Muscle of arm (tissue), 12 donors: Measurements from ENCODE around the gene LMAN1. TPM values are rescaled to one million over a fixed set of nuclear protein-coding genes. Genes with fewer than 3 reads are reported as not detected.

Experiments
- DNase-seq: peaks from one replicate; pipeline ENCODE4 v3.0.0-alpha.2; 2013
- polyA plus RNA-seq, 12 donors: library from polyadenylated mRNA; unstranded; fragments of 120-200 nt; gene quantifications; one replicate each; pipeline ENCODE4 v1.2.1, GENCODE V29; 2013; ENCODE audit not compliant: insufficient read length in 12 of 12

Gene LMAN1
- polyA plus RNA-seq, 12 donors, result 57.4 to 98.4 (median 82.1) TPM; not detected in 1

- no peak for DNase-seq
These were observed 47.4 kb downstream of the LMAN1 start for GRCh38 chr18:59311631-59312030.

- DNase-seq, result no peak
These were observed 50.2 kb downstream of the LMAN1 start for GRCh38 chr18:59308938-59309260.

- peak; percentile 80 for DNase-seq
These were observed 50.7 kb downstream of the LMAN1 start for GRCh38 chr18:59308248-59308937.

GRCh38 chr18:59306640-59307039 lies 52.4 kb downstream of the LMAN1 start:
- DNase-seq, result no peak

DNA sequence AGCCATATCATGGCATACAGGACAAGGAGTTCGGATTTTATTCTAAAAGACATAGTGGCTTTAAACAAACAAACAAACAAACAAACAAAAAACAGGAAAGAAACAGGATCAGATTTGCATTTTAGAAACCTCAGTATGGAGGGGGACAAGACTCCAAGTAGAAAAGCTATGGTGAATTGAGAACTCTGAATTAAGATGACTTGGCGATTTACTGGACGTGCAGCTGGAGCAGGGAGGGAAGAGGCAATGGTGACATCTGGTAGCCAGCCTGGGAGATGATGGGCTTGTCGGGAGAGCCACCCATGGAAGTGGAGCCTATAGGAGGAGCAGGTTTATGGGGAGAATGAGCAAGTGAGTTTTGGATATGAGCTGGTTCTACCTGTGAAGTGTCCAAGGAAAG lies 53.8 kb downstream of the LMAN1 start:
- no peak for DNase-seq

DNA sequence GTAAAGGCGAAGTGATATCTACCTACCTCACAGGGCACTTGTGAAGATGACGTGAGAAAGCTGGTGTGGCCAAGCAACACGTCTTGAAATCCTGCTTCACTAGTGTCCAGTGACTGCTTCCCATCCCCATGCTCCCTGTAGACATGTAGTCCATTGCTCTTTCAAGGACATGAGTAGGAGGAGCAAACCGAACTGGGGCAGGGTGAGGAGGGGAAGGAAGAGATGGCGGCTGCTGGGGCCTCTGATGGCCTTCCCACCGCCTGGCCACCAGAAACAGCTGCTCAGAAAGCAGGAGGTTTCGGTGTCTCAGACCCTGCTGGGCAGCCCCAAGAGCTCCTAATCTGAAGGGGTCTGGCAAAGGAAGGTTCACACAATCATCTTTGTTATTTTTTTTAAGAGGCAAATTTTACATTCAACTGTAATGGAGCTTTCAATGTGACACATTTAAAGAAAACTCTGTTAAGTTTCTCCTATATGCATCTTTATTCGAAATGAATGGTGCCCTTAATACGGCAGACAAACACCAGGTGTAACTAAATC lies 55.3 kb downstream of the LMAN1 start:
- no peak for DNase-seq

GRCh38 chr18:59303006-59303405 lies 56.1 kb downstream of the LMAN1 start:
- no peak for DNase-seq

- DNase-seq, result no peak
These were observed 57.1 kb downstream of the LMAN1 start for GRCh38 chr18:59301929-59302328.

DNA sequence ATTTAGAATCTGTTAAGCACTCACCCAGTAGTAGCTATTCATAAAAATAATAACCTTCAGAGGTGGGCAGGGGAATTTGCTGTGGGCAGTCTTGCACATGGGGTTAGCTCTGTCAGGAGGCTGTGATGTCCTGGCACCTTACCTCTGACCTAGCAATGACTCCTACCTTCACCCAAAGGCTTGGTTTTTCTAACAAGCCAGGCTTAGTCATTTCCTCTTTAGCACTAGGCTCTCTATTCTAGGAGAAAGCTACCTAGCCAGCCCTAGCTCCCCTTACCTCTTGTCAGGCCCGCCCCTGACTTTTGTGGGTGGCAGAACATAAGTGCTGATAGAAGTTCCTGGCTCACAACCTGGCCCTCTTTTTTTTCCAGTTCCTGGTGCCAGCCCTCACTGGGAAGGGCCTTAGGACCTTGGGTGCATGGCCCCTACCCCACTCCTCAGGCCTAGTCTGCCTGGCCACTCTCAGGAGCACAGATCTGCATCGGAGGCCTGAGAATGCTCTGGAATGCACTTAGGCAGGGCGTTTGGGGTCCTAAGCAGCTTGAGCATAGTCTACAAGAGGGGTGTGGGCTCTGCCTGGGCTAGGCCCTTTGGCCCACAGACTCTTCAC lies 58.3 kb downstream of the LMAN1 start:
- no peak for DNase-seq

DNA sequence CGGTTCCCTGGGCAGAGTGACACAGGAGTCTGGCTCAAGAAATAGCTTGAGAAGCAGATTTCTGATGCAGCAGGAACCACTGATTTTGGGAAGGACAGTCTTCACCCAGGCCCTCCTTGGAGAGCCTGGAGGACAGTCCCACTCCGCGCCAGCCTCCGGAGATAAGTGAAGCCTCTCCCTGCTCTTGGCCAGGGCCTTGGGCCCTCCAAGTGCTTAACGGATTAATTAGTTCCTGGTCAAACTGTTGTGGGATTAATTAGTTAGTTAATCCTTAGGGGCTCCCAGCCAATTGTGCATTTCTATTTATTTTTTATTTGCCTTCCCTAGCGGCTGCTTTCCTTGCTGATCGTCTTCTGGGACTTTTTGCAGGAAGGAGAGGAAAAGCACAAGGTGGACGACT lies 60.2 kb downstream of the LMAN1 start:
- DNase-seq, result no peak

DNA sequence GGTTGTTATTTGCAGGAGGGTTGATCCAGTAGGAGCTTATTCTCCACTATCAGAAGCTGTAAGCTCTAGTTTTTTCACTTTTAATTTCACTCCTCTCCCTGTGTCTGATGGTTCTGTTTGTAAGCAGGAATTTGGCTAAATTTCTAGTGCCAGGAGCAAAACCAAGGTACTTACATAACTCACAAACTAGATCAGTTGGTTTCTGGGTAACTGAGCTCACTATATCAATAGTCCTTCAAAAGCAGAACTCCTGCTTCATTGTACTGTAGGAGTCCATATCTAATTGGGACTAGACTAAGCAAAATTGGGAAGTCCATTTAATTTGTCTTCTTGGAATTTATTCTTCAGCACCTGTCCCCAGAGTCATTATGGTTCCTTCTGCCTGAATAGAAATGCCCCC lies 65.7 kb downstream of the LMAN1 start:
- no peak for DNase-seq

DNA sequence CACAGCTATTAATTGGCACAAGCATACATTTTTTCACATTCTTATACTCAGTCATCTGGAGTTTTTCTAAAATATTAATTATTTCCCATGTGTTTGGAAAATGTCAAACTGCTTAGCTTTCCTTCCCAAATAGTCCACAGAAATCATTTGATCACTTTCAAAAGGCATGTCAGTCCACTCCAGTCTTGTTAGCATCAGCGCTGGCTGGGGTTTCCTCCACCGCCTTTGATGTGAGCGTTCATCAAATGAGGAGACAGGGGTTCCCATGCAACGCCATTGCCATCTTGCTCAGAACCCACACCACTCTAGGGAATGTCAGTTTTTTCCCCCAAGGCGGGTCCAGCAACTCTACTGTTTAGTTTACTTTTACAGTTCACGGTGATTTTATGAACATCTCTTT lies 72.7 kb downstream of the LMAN1 start:
- no peak for DNase-seq

DNA sequence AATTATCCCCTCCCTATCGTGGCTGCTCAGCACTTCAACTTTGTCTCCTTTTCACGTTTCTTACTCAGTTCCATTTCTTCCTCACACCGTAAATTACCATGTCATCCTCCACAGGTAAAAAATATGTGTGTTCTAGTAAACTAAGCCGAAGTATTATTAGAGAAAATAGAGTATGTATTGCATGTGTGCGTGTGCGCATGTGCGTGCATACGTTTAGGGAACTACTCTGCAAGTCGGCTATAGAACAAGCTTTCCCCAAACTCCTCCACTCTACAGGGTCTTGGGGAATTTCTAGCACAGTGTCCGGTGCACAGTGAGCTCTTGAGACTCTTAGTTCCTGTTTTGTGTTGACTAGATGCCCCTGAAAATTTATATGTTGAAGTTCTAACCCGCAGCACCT lies 76.7 kb downstream of the LMAN1 start:
- no peak for DNase-seq

GRCh38 chr18:59279722-59280121 lies 79.3 kb downstream of the LMAN1 start:
- DNase-seq, result no peak

- no peak for DNase-seq
These were observed 79.9 kb downstream of the LMAN1 start for GRCh38 chr18:59279193-59279592.

DNA sequence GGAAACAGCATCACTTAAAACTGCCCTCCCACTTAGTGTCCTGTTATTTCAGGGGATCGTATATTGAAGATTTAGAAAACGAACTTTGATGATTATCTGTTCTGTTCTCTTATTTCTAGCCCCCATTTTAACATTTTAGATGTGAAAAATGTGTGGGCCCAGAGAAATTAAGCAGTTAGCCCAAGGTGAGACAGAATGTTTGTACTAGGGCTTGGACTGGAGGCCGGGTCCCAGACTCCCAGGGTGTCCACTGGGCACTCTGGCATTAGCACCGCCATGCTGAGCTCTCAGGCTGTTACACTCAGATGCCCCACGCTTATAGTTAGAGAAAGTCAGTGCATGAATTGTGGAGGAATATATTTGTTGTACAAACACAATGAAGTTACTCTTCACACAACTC lies 80.3 kb downstream of the LMAN1 start:
- no peak for DNase-seq

Other genes starting within 250 kb of the LMAN1 start
- 10 to 100 TPM in 6 of 12 donors, 1 to 10 TPM in 5, not detected in 1; 5.8 to 31.7 (median 10.5) TPM for gene SEC11C, start 219.4 kb downstream of the LMAN1 start, polyA plus RNA-seq
- 10 to 100 TPM in 1 of 12 donors, 1 to 10 TPM in 2, under 1 TPM in 1, not detected in 8; 0.67 to 28.9 (median 3.4) TPM for gene GRP, start 139.1 kb downstream of the LMAN1 start, polyA plus RNA-seq
- gene RAX, start 85.8 kb downstream of the LMAN1 start, polyA plus RNA-seq, result under 1 TPM in 1 of 12 donors, not detected in 11; 0.21 TPM
- gene CPLX4, start 40.6 kb downstream of the LMAN1 start, polyA plus RNA-seq, result not detected